Keratinocyte (primary cell): Measurements from ENCODE around the gene CEP85L. TPM values are rescaled to one million over a fixed set of nuclear protein-coding genes. Genes with fewer than 3 reads are reported as not detected.
A peak's percentile ranks its signal among the peaks of the same experiment; 100 is the strongest.

Experiments
- DNase-seq: peaks from one replicate; pipeline ENCODE4 v3.0.0-alpha.2; 2011; ENCODE audit warnings: low read depth, missing footprints, low spot score
- FAIRE-seq: peaks from 2 replicates; lab custom pipeline; 2011; peaks lifted over from hg19 to GRCh38; lab: Jason Lieb, UNC
- H2AFZ ChIP-seq: 2 replicates; pipeline ENCODE4 v1.6.0; 2012; ENCODE audit warnings: low read length, control low read depth, inconsistent platforms; ENCODE audit not compliant: control insufficient read depth
- H3K27ac ChIP-seq: 2 replicates; pipeline ENCODE4 v1.5.1; 2011; ENCODE audit warnings: low read length; ENCODE audit not compliant: control insufficient read depth, insufficient read depth
- H3K27me3 ChIP-seq: 3 replicates; pipeline ENCODE4 v1.6.0; 2011; ENCODE audit warnings: low read length; ENCODE audit not compliant: control insufficient read depth, insufficient read depth; ENCODE audit errors: extremely low read depth
- H3K36me3 ChIP-seq, 2 experiments: 2 replicates in 1 of 2; 3 replicates in 1 of 2; pipeline ENCODE4 v1.5.1; 2011; ENCODE audit warnings: low read length in 2 of 2, mild to moderate bottlenecking in 1 of 2; ENCODE audit not compliant: control insufficient read depth in 2 of 2, insufficient read depth in 2 of 2; ENCODE audit errors: extremely low read depth in 1 of 2
- H3K4me1 ChIP-seq: 3 replicates; pipeline ENCODE4 v1.5.1; 2011; ENCODE audit warnings: low read length; ENCODE audit not compliant: control insufficient read depth, insufficient read depth; ENCODE audit errors: extremely low read depth
- H3K4me2 ChIP-seq: 3 replicates; pipeline ENCODE4 v1.6.0; 2011; ENCODE audit warnings: low read depth, low read length; ENCODE audit not compliant: control insufficient read depth, insufficient read depth; ENCODE audit errors: extremely low read depth
- H3K4me3 ChIP-seq, 3 experiments: fragments of 200-600 bp in 1 of 3; sonication (generic) in 1 of 3; 2 replicates in 2 of 3; 3 replicates in 1 of 3; pipeline ENCODE4 v1.5.1; 2011 to 2016; ENCODE audit warnings: low read length in 3 of 3, mild to moderate bottlenecking in 3 of 3, control low read depth in 2 of 3, inconsistent platforms in 1 of 3, low read depth in 1 of 3, mixed read lengths in 1 of 3, mixed run types in 1 of 3, moderate library complexity in 1 of 3; ENCODE audit not compliant: control insufficient read depth in 2 of 3, insufficient read depth in 2 of 3; ENCODE audit errors: extremely low read depth in 1 of 3
- H3K79me2 ChIP-seq: 2 replicates; pipeline ENCODE4 v1.6.0; 2012; ENCODE audit warnings: low read length; ENCODE audit not compliant: control insufficient read depth, insufficient read depth
- H3K9ac ChIP-seq: 3 replicates; pipeline ENCODE4 v1.6.0; 2011; ENCODE audit warnings: low read length; ENCODE audit not compliant: control insufficient read depth, insufficient read depth; ENCODE audit errors: extremely low read depth
- H3K9me1 ChIP-seq: 3 replicates; pipeline ENCODE4 v1.6.0; 2011; ENCODE audit warnings: low read length; ENCODE audit not compliant: control insufficient read depth, insufficient read depth; ENCODE audit errors: extremely low read depth
- H3K9me3 ChIP-seq: 2 replicates; pipeline ENCODE4 v1.5.1; 2012; ENCODE audit warnings: low read depth, low read length; ENCODE audit not compliant: control insufficient read depth
- H4K20me1 ChIP-seq: 3 replicates; pipeline ENCODE4 v1.6.0; 2011; ENCODE audit warnings: low read length; ENCODE audit not compliant: control insufficient read depth, insufficient read depth; ENCODE audit errors: extremely low read depth
- CTCF ChIP-seq, 3 experiments: IDR thresholded peaks in 1 of 3; conservative IDR thresholded peaks in 1 of 3; optimal IDR thresholded peaks in 1 of 3; 2 replicates in 2 of 3; 3 replicates in 1 of 3; pipeline versions ENCODE3 to v1.5.1; 2011; ENCODE audit warnings: low read length in 3 of 3, mild to moderate bottlenecking in 3 of 3, moderate library complexity in 2 of 3, control low read depth in 1 of 3, inconsistent platforms in 1 of 3; ENCODE audit not compliant: insufficient read depth in 2 of 3; ENCODE audit errors: extremely low read depth in 1 of 3
- EZH2 ChIP-seq: IDR thresholded peaks from one replicate; pipeline ENCODE4 v1.6.1; 2012; ENCODE audit warnings: inconsistent platforms, mild to moderate bottlenecking, low read length, moderate library complexity
- dilution Hi-C: fragments of 300-500 bp; cut with MboI; formaldehyde crosslinking; loops from one replicate; pipeline ENCODE4 v1.7.0; 2020; ENCODE audit warnings: low sequenced_read_pairs; ENCODE audit not compliant: extremely low pct_ligation_motif_present
- polyA plus RNA-seq, 5 experiments: library from polyadenylated mRNA; depleted of rRNA in 3 of 5; stranded (reverse) in 3 of 5; stranded (forward) in 1 of 5; unstranded in 1 of 5; fragments of >200 nt; gene quantifications; 1 replicate in 1 of 5; 2 replicates in 3 of 5; 3 replicates in 1 of 5; pipeline versions ENCODE4 v1.2.1 to v1.2.3, GENCODE V29; 2011 to 2012; ENCODE audit warnings: missing spikeins in 2 of 5, low read depth in 1 of 5, low replicate concordance in 1 of 5

The CEP85L gene
- polyA plus RNA-seq, 1 donor (not counting 4 experiments of a cell fraction or from before 2014, with no cell fraction given) = 3.5 TPM

- FAIRE-seq = no peak
- no peak overlapping the region for H3K4me3 ChIP-seq
- no peaks in the 10 kb centered on the region for H3K9me3 ChIP-seq
- H3K9me1 ChIP-seq = no peaks in the 10 kb centered on the region
- DNase-seq = no peak
- H3K36me3 ChIP-seq = peaks cover 0 to 3% of the 10 kb centered on the region in 2 experiments
- no peak overlapping the region for H3K9ac ChIP-seq
- H3K4me1 ChIP-seq = no peaks in the 10 kb centered on the region
- dilution Hi-C loops = no loop called here
- H3K79me2 ChIP-seq = peaks cover 23% of the 10 kb centered on the region
- TF ChIP-seq EZH2 (no peak), CTCF (optimal IDR thresholded peaks at IDR 0.05 in 1 of 3, IDR thresholded peaks at IDR 0.05 in 1 of 3, conservative IDR thresholded peaks at IDR 0.05 in 1 of 3; ENCODE audit: extremely low read depth in 1 of 3, insufficient read depth in 2 of 3, low read length in 3 of 3) (no peak)
- no peak overlapping the region for H3K27ac ChIP-seq
- no peaks in the 10 kb centered on the region for H4K20me1 ChIP-seq
- H2AFZ ChIP-seq = no peak overlapping the region
- no peaks in the 10 kb centered on the region for H3K27me3 ChIP-seq
- no peak overlapping the region for H3K4me2 ChIP-seq
Observed at GRCh38 chr6:118620202-118620601, 31.2 kb downstream of the CEP85L start.

GRCh38 chr6:118618676-118619377 is 32.6 kb downstream of the CEP85L start:
- no peak for TF ChIP-seq EZH2
- TF ChIP-seq CTCF (optimal IDR thresholded peaks at IDR 0.05 in 1 of 3, IDR thresholded peaks at IDR 0.05 in 1 of 3, conservative IDR thresholded peaks at IDR 0.05 in 1 of 3; ENCODE audit: extremely low read depth in 1 of 3, insufficient read depth in 2 of 3, low read length in 3 of 3) = peak; percentile 85 to 93 (median 86)
- Histone ChIP-seq H3K9me3 (no peaks in the 10 kb centered on the region), H3K36me3 (peaks cover 0 to 3% of the 10 kb centered on the region in 2 experiments), H3K27ac (no peak overlapping the region), H3K27me3 (no peaks in the 10 kb centered on the region), H2AFZ (no peak overlapping the region), H3K79me2 (peaks cover 16% of the 10 kb centered on the region), H3K9me1 (no peaks in the 10 kb centered on the region), H3K4me1 (no peaks in the 10 kb centered on the region), H3K4me3 (no peak overlapping the region), H3K4me2 (no peak overlapping the region), H4K20me1 (no peaks in the 10 kb centered on the region), H3K9ac (no peak overlapping the region)
- FAIRE-seq (peak; percentile 5), DNase-seq (no peak)
- dilution Hi-C loops = no loop called here
